Activated CD4-positive, alpha-beta T cell treated with anti-CD3 and anti-CD28 coated beads, Interleukin-10, Interleukin-2, amounts not matched to agents 100 ng/mL and 50 ng/mL, durations not matched to agents 16 hours and 8 hours (primary cell): ENCODE data around the gene FOXO1.
"Not testable (repeated sequence)": the region's sequence is repeated elsewhere in the genome, so short reads cannot be mapped to it uniquely, and the experiment has no call there.

Experiments used
- DNase-seq: peaks from one replicate; pipeline ENCODE4 v3.0.0-alpha.2; 2020

The FOXO1 gene

GRCh38 chr13:40666045-40666932, at the start of gene FOXO1:
FOXO1 (minus strand) TSS chr13:40666641; CDS start chr13:40666212, 429 bp downstream.
- peak; percentile 92 for DNase-seq

- DNase-seq = not testable (repeated sequence)
Measured at GRCh38 chr13:40714433-40714832, 48.0 kb upstream of the FOXO1 start.

GRCh38 chr13:40706439-40706838, 40.0 kb upstream of the FOXO1 start:
- no peak for DNase-seq

GRCh38 chr13:40697711-40698110, 31.3 kb upstream of the FOXO1 start:
- DNase-seq = no peak

GRCh38 chr13:40694426-40694825, 28.0 kb upstream of the FOXO1 start:
- no peak for DNase-seq

- DNase-seq = no peak
Measured at GRCh38 chr13:40692946-40693345, 26.5 kb upstream of the FOXO1 start.

GRCh38 chr13:40688781-40689180, 22.3 kb upstream of the FOXO1 start:
- DNase-seq = no peak

GRCh38 chr13:40682449-40683240, 16.2 kb upstream of the FOXO1 start:
- DNase-seq = peak; percentile 24

- no peak for DNase-seq
Measured at GRCh38 chr13:40681341-40682146, 15.1 kb upstream of the FOXO1 start.

- no peak for DNase-seq
Measured at GRCh38 chr13:40680659-40681323, 14.3 kb upstream of the FOXO1 start.

GRCh38 chr13:40679480-40679985, 13.1 kb upstream of the FOXO1 start:
- DNase-seq = no peak

- no peak for DNase-seq
Measured at GRCh38 chr13:40677064-40677463, 10.6 kb upstream of the FOXO1 start.

GRCh38 chr13:40676007-40676406, 9.6 kb upstream of the FOXO1 start:
- DNase-seq = no peak

- DNase-seq = no peak
Measured at GRCh38 chr13:40673414-40673813, 7.0 kb upstream of the FOXO1 start.

- no peak for DNase-seq
Measured at GRCh38 chr13:40672765-40673397, 6.4 kb upstream of the FOXO1 start.

- no peak for DNase-seq
Measured at GRCh38 chr13:40671956-40672764, 5.7 kb upstream of the FOXO1 start.

- no peak for DNase-seq
Measured at GRCh38 chr13:40670307-40670706, 3.9 kb upstream of the FOXO1 start.

- DNase-seq = peak; percentile 44
Measured at GRCh38 chr13:40668335-40668734, 1.9 kb upstream of the FOXO1 start.

GRCh38 chr13:40667622-40667978, 1.2 kb upstream of the FOXO1 start:
- DNase-seq = no peak

GRCh38 chr13:40666933-40667621, 636 bp upstream of the FOXO1 start:
- DNase-seq = no peak
